GM18507 (cell line): ENCODE data around the gene ANKRD50.

Source experiments
- DNase-seq: peaks from one replicate; pipeline ENCODE4 v3.0.0; 2011; ENCODE audit warnings: low read depth; ENCODE audit not compliant: insufficient read length; ENCODE audit errors: extremely low spot score
- FAIRE-seq: peaks from 2 replicates; lab custom pipeline; 2011; peaks lifted over from hg19 to GRCh38; lab: Jason Lieb, UNC

Gene ANKRD50

GRCh38 chr4:124644621-124645020 lies 67.9 kb downstream of the ANKRD50 start:
- FAIRE-seq (no peak), DNase-seq (no peak)

DNA sequence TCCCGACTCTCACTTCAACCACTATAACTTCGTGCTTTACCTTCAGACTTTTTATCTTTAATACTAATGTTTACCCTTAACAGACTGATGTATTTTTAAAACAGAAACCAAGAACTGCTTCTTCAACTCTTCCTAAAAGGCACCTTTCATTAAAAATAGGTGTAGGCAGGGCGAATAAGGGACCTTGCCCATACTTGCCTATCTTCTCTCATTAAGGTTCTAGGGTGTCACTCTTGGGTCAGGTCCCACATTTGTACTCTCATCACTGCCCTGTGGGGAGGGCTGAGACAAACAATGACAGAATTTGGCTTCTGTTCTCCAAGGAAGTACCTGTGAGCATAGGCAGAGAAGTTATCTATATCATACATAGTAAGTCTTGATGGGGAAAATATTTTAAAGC lies 69.7 kb downstream of the ANKRD50 start:
- DNase-seq = no peak
- FAIRE-seq = no peak

GRCh38 chr4:124641715-124642381 lies 70.7 kb downstream of the ANKRD50 start:
- DNase-seq (no peak), FAIRE-seq (no peak)

- FAIRE-seq (no peak), DNase-seq (no peak)
Observed at GRCh38 chr4:124640022-124640730, 72.4 kb downstream of the ANKRD50 start.

- FAIRE-seq (no peak), DNase-seq (no peak)
Observed at GRCh38 chr4:124637321-124637720, 75.2 kb downstream of the ANKRD50 start.

- DNase-seq (no peak), FAIRE-seq (no peak)
Observed at GRCh38 chr4:124636788-124637187, 75.7 kb downstream of the ANKRD50 start.

DNA sequence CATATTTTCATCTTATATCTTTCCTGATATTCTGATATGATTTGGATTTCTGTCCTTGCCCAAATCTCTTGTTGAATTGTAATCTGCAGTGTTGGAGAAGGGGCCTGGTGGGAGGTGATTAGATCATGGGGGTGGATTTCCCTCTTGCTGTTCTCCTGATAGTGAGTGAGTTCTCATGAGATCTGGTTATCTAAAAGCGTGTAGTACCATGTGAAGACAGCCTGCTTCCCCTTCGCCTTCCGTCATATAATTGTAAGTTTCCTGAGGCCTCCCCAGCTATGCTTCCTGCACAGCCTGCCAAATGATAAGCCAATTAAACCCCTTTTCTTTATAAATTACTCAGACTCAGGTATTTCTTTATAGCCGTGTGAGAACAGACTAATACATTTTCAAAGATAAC lies 77.2 kb downstream of the ANKRD50 start:
- DNase-seq (no peak), FAIRE-seq (no peak)

GRCh38 chr4:124633285-124633941 lies 79.1 kb downstream of the ANKRD50 start:
- FAIRE-seq = no peak
- DNase-seq = no peak

- FAIRE-seq = no peak
- no peak for DNase-seq
Observed at GRCh38 chr4:124632439-124632838, 80.1 kb downstream of the ANKRD50 start.

- DNase-seq (no peak), FAIRE-seq (no peak)
Observed at GRCh38 chr4:124631760-124632159, 80.8 kb downstream of the ANKRD50 start.

- DNase-seq (no peak), FAIRE-seq (no peak)
Observed at GRCh38 chr4:124629681-124630080, 82.9 kb downstream of the ANKRD50 start.
